GM19023 (cell line): ENCODE results near the gene SAMD4A.

Experiments
- ATAC-seq: cut with Tn5 transposase; IDR thresholded peaks from one replicate; pipeline ENCODE4 v1.9.1; 2021; ENCODE audit warnings: mild to moderate bottlenecking, moderate library complexity; ENCODE audit not compliant: unreplicated experiment

SAMD4A gene

DNA sequence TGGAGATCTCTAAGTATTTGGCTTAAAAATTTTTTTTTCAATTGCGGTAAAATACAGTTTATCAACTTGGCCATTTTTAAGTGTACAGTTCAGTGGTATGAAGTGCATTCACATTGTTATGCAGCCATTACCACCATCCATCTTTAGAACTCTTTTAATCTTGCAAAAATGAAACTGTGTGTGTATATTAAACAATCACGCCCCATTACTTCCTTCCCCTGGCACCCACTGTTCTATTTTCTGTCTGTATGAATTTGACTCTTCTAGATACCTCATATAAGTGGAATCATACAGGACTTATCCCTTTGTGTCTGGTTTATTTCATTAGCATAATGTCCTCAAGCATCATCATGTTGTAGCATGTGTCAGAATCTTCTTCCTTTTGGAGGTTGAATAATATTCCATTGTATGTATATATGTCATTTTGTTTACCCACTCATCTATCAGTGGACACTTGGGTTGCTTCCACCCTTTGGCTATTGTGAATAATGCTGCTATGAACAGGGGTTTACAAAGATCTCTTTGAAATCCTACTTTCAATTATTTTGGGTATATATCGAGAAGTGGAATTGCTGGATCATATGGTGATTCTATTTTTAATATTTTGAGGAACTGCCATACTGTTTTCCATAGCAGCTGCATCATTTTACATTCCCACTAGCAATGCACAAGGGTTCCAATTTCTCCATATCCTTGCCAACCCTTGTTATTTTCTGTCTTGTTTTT lies 62.9 kb downstream of the SAMD4A start:
- no peak for ATAC-seq

DNA sequence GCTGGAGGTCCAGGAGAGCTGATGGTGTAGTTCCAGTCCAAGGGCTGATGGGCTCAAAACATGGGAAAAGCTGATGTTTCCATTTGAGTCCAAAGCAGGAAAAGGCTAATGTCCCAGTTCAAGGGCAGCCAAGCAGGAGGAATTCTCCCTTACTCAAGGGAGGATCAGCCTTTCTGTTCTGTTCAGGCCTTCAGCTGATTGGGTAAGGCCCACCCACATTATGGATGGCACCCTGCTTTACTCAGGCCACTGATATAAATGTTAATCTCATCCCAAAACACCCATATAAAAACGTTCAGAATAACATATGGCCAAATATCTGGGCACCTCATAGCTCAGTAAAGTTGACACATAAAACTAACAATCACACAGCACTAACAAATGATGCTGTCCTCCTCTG lies 64.1 kb downstream of the SAMD4A start:
- no peak for ATAC-seq

DNA sequence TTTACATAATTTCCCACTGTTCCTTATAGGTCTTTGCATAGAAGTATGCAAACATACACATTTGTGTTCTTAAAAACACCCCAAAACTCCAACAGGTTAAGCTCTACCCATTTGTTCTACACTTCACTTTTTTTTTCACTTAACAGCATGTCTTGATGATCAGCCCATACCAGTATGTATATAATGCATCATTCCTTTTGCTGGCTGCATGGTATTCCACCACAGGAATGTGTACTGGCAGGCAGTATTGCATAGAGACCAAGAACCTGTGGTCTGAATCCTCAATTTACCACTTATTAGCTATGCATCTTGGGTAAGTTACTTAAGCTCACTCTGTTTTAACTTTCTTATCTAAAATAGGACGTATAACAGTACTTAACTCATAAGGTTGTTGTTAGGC lies 65.5 kb downstream of the SAMD4A start:
- ATAC-seq = no peak

DNA sequence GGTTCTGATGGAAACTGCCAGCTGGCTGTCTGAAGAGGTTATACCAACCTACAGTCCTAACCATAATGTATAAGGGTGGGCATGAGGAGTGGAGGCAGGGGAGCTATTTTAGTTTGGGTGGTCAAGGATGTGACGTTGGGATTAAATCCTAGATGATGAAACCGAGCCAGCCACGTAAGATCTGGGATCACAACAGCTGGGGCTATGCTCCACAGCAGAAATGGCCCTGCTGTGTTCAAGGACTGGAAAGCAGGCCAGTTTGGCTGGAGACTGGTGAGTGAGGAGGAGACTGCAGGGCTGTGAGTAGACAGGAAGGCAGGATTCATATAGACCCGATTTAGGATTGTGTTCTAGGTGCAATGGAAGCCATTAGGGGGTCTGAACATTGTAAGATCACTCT lies 66.1 kb downstream of the SAMD4A start:
- no peak for ATAC-seq

DNA sequence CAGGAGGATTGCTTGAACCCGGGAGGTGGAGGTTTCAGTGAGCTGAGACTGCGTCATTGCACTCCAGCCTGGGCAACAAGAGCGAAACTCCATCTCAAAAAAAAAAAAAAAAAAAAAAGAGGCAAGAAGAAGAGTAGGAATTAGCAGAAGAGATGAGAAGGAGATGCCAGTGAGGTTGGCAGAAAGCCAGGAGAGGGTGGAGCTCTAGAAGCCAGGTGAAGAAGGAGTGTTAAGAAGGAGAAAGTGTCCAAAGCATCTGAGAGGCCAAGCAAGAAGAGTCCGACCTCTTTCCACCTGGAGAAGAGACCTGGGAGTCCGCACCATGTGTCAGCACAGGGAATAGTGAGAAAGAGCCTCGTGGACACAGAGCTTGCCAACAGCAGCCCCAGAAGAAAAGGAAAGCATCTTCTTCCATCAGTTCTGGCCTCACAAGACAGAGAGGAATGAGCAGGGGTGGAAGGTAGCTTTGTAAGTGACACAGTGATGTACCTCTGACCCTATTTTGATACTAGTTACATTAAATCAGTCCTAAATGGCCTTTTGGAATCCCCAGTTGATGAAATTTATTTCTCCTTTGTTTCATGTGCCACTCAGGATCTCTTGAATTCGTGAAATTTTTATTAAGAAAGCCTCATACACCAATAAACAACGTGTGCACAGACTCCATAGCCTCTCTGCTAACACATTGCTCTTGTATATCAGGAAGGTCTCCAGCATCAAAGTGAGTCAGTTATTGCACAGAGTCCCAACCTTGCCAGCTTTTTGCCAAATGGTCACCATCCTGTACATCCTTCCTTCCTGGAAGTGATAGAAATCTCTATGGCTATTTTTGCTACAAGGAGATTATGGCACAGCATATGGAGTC lies 70.6 kb downstream of the SAMD4A start:
- ATAC-seq = no peak

DNA sequence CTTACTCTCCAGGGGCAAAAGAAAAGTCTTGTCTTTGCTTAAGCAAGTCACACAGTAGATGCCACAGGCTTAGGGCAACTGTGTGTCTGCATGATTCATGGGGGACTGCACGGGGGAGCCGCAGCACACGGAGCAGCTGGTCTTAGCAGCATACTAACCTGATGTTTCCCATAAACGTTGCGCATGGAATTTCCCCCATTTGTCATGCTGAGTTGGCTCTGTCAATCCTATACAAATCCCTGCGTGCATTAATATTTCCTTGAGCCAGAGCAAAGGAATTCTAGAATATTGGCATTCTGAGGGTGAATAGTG lies 71.2 kb downstream of the SAMD4A start:
- ATAC-seq = no peak

DNA sequence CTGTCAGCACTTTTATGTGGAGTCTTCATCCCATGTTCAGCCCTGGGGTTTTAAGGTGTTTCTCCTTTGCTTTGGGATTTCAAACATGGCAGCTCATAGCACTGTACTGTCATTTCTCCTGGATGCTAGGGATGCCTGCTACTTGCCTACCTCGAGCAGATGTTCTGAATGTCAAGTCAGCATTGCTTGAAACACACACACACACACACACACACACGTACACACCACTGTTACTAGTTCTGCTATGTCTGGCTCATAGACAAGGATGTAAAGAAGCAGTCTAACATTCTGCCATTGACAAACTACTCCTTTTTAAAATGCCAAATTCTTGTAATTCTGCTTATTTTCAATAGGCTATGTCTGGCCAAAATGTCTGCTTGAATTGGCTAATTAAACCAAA lies 72.7 kb downstream of the SAMD4A start:
- no peak for ATAC-seq

DNA sequence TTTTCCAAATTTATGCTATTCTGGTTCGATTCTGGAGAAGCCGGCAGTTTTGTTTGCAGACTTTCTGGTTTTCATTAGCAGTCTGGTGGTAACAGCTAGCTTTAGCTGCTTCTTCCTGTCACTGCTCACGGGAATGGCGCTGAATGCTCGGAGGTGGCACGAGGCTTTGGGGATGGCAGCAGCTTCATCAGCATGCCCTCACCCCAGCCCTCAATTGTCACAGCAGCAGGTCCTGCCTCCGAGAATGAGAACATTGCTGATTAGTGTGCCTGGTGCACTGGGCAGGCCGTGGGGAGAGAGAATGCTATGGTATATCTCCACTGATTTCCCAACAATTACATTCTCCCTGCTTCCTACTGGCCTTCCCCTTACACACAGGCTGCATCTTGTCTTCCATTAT lies 73.6 kb downstream of the SAMD4A start:
- no peak for ATAC-seq

DNA sequence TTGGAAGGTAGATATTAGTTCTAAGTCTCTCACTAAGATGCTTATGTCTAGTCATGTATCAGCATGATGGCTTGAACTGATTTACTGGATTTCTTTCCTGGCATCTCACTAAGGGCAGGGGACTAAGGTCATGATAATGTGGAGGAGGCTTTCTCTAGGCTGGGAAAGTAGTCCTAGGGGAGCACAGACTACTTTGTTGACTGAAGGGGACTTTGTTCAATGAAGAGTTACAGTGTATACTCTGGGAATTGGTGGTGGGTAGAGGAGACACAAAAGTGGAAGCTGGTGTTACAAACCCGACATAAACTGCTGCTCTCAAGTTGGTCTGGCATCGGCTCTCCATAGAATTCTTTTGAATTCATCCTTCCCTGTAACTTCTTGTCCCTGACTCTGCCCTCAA lies 75.2 kb downstream of the SAMD4A start:
- no peak for ATAC-seq

DNA sequence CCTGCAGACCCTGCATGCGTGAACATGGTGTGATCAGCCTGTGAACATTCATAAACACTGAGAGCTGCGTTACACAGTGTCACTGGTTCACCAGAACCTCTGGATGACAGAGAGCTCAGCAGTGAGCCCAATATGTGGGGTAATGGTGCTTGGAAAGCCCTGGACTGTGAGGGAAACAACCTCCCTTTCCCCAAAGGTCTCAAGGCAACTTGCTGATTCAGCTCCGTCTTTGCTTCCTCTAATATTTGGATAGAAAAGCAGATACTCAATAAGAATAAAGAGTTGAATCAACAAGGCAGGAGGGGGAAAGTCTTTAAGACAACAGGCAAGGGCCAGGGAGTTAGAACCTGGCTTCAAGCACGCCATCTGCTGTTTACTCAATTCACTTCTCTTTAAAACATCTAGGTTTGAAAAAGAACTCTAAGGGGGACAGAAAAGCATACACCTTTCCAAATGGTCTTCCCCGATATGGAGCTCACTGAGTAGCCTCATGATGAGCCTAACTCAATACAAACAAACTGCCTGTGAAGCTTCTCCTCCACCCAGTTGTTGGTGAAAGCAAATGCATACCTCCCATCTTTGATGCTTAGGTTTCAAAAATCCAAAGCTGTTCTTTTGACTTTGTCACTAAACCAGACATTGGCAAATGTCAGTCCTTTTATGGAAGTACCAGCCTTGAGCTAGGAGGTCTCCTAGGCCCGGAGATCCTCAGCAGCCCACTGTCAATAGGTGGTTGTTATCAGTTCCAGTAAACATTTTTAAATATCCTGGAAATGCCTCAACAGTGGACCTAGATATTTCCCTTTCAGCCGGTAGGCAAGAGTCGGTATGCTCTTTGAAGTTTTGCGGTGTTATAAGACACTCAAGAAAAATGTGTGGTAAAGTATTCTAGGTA lies 76.1 kb downstream of the SAMD4A start:
- ATAC-seq = no peak

DNA sequence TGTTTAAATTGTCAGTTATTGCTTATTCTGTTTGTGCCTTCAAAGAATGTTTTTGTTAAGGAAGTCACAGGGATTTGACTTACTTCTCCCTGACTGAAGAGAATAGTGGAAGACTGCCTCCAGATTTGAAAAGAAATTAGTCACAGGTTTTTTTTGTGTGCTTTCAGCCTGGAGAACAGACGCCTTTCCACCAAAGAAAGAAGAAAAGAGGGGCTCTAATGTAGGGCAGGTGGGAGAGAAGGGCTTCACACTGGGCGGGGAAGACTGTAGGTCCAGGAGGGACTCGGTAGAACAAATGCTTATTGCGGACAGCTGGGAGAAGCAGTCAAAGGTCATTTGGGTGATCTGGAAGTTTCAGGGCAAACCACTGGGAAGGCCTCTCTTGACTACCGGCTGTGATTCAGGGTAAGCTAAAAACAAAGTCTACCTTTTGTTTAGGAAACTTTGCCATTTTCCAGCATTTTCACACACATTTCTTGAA lies 76.8 kb downstream of the SAMD4A start:
- no peak for ATAC-seq

DNA sequence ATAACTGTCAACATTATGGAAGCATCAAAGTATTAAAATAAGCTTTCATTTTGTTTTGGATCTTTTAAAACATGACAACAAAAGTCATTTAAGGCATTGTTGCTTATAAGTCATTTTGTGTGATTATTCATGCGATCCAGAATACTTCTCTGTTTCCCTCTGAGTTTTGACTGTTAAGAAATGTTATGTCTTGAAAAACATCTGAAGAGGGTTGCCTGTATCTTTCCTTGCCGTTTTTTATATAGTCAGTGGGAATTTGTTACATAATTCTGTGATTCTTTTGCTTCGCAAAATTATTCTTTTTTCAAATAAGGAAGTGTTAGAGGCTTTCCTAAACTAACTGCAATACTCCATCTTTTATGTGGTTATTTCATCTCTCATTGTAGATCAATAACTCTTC lies 78.7 kb downstream of the SAMD4A start:
- no peak for ATAC-seq

DNA sequence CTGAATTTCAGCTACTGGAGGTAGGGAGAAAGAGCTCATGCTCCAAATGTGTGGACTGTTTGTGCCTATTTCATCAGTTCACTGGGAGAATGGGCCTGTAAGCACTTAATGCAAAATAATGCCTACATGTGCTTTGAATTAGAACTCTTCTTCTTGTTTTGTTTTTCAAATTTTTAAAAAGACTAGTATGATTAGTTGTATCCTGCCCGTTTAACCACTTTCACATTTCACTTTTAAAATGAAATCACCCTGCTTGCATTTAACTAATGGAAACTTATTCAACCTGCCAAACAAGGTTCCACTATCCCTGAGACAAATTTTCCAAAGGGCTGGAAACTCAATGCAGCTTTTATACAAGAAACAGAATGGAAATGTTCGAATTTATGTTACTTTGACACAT lies 79.7 kb downstream of the SAMD4A start:
- ATAC-seq = no peak

DNA sequence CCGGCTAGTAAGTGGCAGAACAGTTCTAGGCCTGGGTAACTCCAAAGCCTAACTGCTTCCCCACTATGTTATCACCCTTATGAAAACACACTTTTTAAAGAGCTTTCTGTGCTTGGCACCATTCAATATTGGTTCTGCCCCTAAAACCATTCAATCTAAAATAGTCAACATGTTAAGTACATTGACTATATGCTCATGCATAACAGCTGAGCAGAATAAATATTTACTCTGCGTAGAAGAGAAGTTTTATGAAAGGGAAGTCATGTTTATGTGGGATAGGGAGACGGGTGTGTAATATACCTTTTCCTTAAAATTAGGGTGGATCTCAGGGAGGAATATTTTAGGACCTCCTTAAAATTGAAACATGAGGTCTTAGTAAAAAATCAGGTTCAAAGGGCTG lies 80.5 kb downstream of the SAMD4A start:
- ATAC-seq = no peak

DNA sequence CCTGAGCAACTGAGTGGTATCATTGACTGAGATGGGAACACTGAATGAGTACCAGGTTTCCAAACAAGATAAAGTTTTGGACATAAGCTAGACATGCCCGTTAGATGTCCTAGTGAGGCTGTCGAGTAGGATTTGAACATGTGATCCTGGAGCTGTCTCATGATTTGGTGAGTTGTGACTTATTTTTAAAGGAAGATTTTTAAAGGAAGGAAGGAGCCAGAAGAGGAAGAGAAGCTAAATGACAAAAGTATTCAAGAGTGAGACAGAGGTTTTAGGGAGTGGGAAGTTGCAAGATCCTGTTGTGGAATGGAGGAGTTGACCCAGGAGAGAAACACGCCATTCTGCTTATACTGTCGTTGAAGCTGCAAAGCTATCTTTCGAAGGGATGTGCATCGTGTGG lies 82.1 kb downstream of the SAMD4A start:
- ATAC-seq = no peak

DNA sequence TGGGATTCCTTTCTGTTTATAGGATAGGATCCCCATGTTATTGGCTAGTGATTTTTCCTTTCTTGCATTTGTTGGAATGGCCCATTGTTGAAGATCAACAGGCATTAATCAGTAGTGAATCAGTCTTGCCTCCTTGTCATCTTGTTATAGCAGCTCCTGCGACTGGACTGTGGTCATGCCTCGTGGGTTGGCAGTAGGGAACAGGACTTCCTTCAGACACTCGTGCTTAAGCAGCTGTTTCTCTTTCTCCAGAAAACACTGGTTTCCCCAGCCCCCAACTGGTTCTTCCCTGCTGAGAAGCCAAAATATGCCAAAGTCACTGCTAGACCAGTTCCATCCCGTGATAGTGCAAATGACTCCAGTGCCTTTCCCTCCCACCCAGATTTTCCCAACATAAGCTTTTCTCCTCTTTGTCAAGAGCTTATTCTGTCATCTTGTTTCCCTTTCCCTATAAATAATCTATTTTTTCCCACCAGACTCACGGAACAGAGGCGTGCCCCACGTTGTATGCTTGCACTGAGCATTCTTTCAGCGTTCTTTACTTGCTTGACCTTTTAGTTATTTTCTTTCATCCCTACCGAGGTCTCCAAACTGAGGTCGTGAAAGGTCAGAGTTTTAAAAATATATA lies 83.5 kb downstream of the SAMD4A start:
- ATAC-seq = no peak

DNA sequence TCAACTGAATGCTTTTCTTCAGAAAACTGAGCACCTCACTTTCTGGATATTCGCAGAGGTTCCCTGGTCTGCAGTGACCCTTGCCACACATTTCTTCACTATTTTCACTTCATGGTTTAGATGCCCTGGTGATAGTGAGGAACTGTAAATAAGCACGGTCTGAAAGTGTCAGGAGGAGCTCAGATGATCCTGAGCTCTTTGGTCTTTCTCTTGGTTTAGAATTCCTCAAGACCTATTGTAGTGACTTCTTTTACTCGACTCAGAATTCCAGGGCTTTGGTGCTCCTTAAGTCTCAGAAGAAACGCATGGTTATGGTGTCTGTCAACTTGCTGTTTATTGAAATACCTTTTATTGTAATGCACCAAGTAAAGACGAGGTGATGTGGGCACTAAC lies 84.0 kb downstream of the SAMD4A start:
- ATAC-seq = no peak

DNA sequence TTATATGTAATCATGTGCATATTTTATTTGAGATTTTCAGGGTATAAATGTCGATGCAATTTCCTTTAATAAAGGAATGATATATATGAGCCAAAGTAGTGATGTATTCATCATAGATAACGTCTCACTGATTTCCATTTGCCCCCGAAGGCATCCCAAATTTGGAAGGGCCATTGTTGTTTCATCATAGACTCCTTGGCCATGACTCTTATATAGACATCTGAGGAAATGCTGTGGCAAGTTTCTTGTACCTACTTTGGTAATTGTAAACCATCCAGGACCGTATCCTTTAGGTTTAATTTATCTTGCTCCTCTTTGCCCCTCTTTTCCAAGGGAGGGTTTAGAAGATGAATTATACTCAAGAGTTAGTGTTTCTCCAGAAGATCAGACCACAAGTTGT lies 84.7 kb downstream of the SAMD4A start:
- no peak for ATAC-seq

DNA sequence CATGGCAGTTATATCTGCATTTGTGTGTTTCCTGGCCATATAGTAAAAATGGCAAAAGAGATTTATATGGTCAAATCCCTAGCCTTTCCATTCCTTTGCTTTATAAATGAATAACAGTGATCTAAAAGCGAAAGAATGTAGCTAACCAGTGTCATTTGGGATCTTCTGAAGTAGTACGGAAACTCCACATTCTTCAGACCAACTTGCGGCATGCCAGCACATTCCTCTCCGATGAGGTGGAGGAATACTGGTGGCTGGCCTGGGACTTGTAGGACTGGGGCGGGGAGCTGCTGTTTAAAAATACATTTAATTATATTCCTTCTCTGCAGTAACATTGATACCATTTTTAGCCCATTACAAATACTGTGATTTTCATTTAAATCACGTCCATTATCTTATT lies 85.3 kb downstream of the SAMD4A start:
- no peak for ATAC-seq

DNA sequence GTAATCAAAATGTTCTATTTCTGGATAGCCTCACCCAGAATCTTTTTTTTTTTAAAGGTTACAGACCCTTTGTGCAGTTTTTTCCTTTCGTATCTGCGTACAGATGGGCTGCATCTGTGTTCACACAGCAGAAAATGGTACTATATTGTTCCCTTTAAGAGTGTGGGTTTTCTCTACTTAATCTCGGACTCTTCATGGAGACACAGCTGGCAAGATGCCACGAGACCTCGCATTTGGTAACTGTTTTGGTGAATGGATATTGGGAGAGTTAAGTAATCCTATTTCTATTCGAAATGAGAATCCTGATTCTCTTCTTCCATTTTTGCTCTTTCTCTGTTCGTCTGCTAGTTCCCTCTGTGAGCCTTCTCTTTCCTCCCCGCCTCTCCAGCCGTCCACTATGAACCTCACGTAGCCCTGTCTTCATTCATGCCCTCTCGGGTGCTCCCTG lies 85.7 kb downstream of the SAMD4A start:
- no peak for ATAC-seq
